K562 (cell line): ENCODE results near the gene NEURL2. TPM values are rescaled to one million over a fixed set of nuclear protein-coding genes. Genes with fewer than 3 reads are reported as not detected.

Experiments
- ARID3A ChIP-seq: IDR thresholded peaks from 2 replicates; pipeline ENCODE4 v1.6.1; 2012; ENCODE audit warnings: low read depth, low read length, improper control_type of control experiment, borderline replicate concordance
- BCOR ChIP-seq: fragments of 450-650 bp; IDR thresholded peaks from 2 replicates; pipeline ENCODE4 v1.6.1; 2016
- BMI1 ChIP-seq: fragments of 150-350 bp; IDR thresholded peaks from 2 replicates; pipeline ENCODE4 v1.6.1; 2014; ENCODE audit warnings: low read length
- CUX1 ChIP-seq: fragments of 200-800 bp; sonication (Bioruptor generic); IDR thresholded peaks from 2 replicates; pipeline ENCODE4 v1.6.1; 2016; ENCODE audit warnings: missing genetic modification characterization, missing compliant biosample characterization
- DPF2 ChIP-seq: fragments of 450-650 bp; IDR thresholded peaks from 2 replicates; pipeline ENCODE4 v1.6.1; 2016
- FOXA1 ChIP-seq: fragments of 450-650 bp; IDR thresholded peaks from 2 replicates; pipeline ENCODE4 v1.6.1; 2016; ENCODE audit warnings: mild to moderate bottlenecking, borderline replicate concordance
- HDAC2 ChIP-seq: fragments of 450-650 bp; IDR thresholded peaks from 2 replicates; pipeline ENCODE4 v1.6.1; 2016; ENCODE audit warnings: mild to moderate bottlenecking
- HDAC3 ChIP-seq: fragments of 450-650 bp; IDR thresholded peaks from 2 replicates; pipeline ENCODE4 v1.6.1; 2018; ENCODE audit warnings: borderline replicate concordance, mild to moderate bottlenecking, moderate library complexity; ENCODE audit not compliant: partially characterized antibody
- IFI16 ChIP-seq: fragments of 250-450 bp; sonication (Bioruptor Pico); IDR thresholded peaks from 2 replicates; pipeline ENCODE4 v2.1.2; 2022; ENCODE audit warnings: mild to moderate bottlenecking, inconsistent platforms
- MYBL2 ChIP-seq, 2 experiments: fragments of 450-650 bp in 1 of 2; sonication (generic) in 1 of 2; formaldehyde crosslinking in 1 of 2; IDR thresholded peaks; 2 replicates each; pipeline versions ENCODE4 v1.6.1 to v1.8.1; 2017 to 2022; ENCODE audit warnings: borderline replicate concordance in 1 of 2, inconsistent platforms in 1 of 2, low read depth in 1 of 2, mild to moderate bottlenecking in 1 of 2, missing genetic modification reagents in 1 of 2, moderate library complexity in 1 of 2
- NKRF ChIP-seq: fragments of 450-650 bp; IDR thresholded peaks from 2 replicates; pipeline ENCODE4 v1.6.1; 2016; ENCODE audit warnings: borderline replicate concordance
- PPARD ChIP-seq: fragments of 250-450 bp; sonication (Bioruptor Pico); IDR thresholded peaks from 2 replicates; pipeline ENCODE4 v1.8.0; 2022; ENCODE audit warnings: inconsistent platforms, mild to moderate bottlenecking, moderate library complexity
- ZBTB12 ChIP-seq: fragments of 250-450 bp; sonication (Bioruptor Pico); IDR thresholded peaks from 2 replicates; pipeline ENCODE4 v1.4.0; 2020
- ZEB2 ChIP-seq: fragments of 450-650 bp; IDR thresholded peaks from 2 replicates; pipeline ENCODE4 v1.6.1; 2016
- ZKSCAN3 ChIP-seq: fragments of 250-450 bp; sonication (Bioruptor Pico); IDR thresholded peaks from 2 replicates; pipeline ENCODE4 v1.4.0; 2020
- ZNF324 ChIP-seq: fragments of 250-450 bp; sonication (Bioruptor Pico); IDR thresholded peaks from 2 replicates; pipeline ENCODE4 v1.4.0; 2020; ENCODE audit warnings: mild to moderate bottlenecking
- polyA plus RNA-seq, 8 experiments: library from polyadenylated mRNA; depleted of rRNA in 4 of 8; stranded (reverse) in 5 of 8; unstranded in 3 of 8; fragments of >200 nt; fragmentation: Nextera tagmentation in 2 of 8; fragmentation: Illumina TruSeq in 1 of 8; extraction: Ambion mirVana in 2 of 8; extraction: Trizol in 1 of 8; gene quantifications; 2 replicates each; pipeline versions ENCODE4 v1.2.1 to v1.2.3, GENCODE V29; 2011 to 2014; ENCODE audit warnings: inconsistent platforms in 1 of 8, missing spikeins in 1 of 8
- total RNA-seq, 7 experiments: library from RNA; depleted of rRNA in 6 of 7; stranded (reverse); fragments of >200 nt in 6 of 7; fragmentation: Illumina TruSeq in 2 of 7; extraction: Trizol in 2 of 7; gene quantifications; 2 replicates each; pipeline versions ENCODE4 v1.2.1 to v1.2.3, GENCODE V29; 2011 to 2021; ENCODE audit warnings: low replicate concordance in 1 of 7

NEURL2 gene
- total and polyA plus RNA-seq, 9 of the 15 experiments (the other 6 are each of a cell fraction or from before 2014, with no cell fraction given) = 0.22 to 1.9 (median 0.50) TPM; not detected in 1

GRCh38 chr20:45935416-45936046 is 44.5 kb upstream of the NEURL2 start (continued):
- TF ChIP-seq HDAC3 (peak; percentile 94), ARID3A (peak; percentile 83), ZBTB12 (no peak), ZKSCAN3 (CRISPR knock-in tag) (no peak), IFI16 (CRISPR knock-in tag) (no peak), BMI1 (no peak), MYBL2 (IDR thresholded peaks at IDR 0.05; ENCODE audit: low read depth) (peak; percentile 69), MYBL2 (CRISPR knock-in tag; IDR thresholded peaks at IDR 0.05; ENCODE audit: borderline replicate concordance) (no peak), ZNF324 (no peak), PPARD (no peak), BCOR (peak; percentile 92), CUX1 (CRISPR knock-in tag) (0 out of 2 replicates have a peak, but pooled peaks have one; percentile 66), FOXA1 (0 out of 2 replicates have a peak, but pooled peaks have one; percentile 27), DPF2 (peak; percentile 90), ZEB2 (no peak), HDAC2 (no peak; the same call in 1 of the 2 replicates), NKRF (no peak)
